ENCODE data around the gene NR6A1. TPM values are rescaled to one million over a fixed set of nuclear protein-coding genes. Genes with fewer than 3 reads are reported as not detected.
A peak's percentile ranks its signal among the peaks of the same experiment; 100 is the strongest.
"Not testable (repeated sequence)": the region's sequence is repeated elsewhere in the genome, so short reads cannot be mapped to it uniquely, and the experiment has no call there.

Gene NR6A1
- total RNA-seq, 1 experiment from 2014 or later: 99.3 TPM

DNA sequence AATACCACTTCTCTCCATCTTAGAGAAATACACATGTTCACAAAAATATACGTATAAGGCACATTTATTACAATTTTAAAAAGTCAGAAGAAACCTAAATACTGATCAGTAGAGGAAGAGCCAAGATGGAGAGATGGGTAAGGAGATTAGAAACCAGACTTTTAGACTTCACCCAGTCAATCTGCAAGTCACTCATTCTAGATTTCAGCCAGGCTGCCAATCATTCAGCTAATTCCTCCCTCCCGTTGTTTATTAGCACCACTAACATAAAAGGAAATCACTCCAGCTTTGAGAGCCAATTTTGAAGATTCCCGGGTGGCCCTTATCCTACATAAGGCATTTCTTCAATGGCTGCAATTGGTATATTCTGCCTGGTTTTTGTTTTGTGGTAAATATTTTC lies 154.2 kb downstream of the NR6A1 start:
- Histone ChIP-seq H3K27me3 (ENCODE audit: insufficient read depth, low read length) (no peaks in the 10 kb centered on the region), H3K4ac (ENCODE audit: low read depth, low read length) (no peak overlapping the region), H3K4me1 (ENCODE audit: insufficient read depth, low read length) (no peaks in the 10 kb centered on the region; the same call in 1 of the 2 replicates), H3K23ac (ENCODE audit: insufficient read length, low read depth, low read length) (no peak overlapping the region), H2AFZ (ENCODE audit: low read length) (no peak overlapping the region), H2BK20ac (ENCODE audit: low read depth, low read length, poor library complexity, severe bottlenecking) (no peak overlapping the region), H3K56ac (ENCODE audit: insufficient read length, low read depth, low read length) (no peak overlapping the region), H2BK120ac (ENCODE audit: low read depth, low read length, poor library complexity, severe bottlenecking) (no peak overlapping the region), H2BK15ac (ENCODE audit: low read depth, low read length) (no peak overlapping the region), H2BK12ac (ENCODE audit: insufficient read length, low read depth, low read length) (no peak overlapping the region), H4K20me1 (ENCODE audit: control insufficient read depth, insufficient read depth, insufficient read length) (no peaks in the 10 kb centered on the region), H3K23me2 (ENCODE audit: insufficient read length, low read depth, low read length, poor library complexity, severe bottlenecking) (no peaks in the 10 kb centered on the region), H2BK5ac (ENCODE audit: insufficient read length, low read length) (no peak overlapping the region), H4K5ac (ENCODE audit: insufficient read length, low read depth, low read length) (no peak overlapping the region), H3K4me2 (ENCODE audit: insufficient read depth, insufficient read length, low read length) (no peak overlapping the region), H4K8ac (replicated peaks; ENCODE audit: insufficient read length, low read depth, low read length) (no peak overlapping the region), H3K14ac (ENCODE audit: insufficient read depth, low read length) (no peak overlapping the region), H3K9ac (ENCODE audit: extremely low read depth, insufficient read length, low read length) (no peak overlapping the region), H2AK5ac (ENCODE audit: insufficient read length, low read length) (no peak overlapping the region), H3K79me1 (ENCODE audit: insufficient read depth, low read depth, low read length, poor library complexity, severe bottlenecking) (no peaks in the 10 kb centered on the region), H3K18ac (ENCODE audit: insufficient read length, low read depth, low read length) (no peak overlapping the region), H4K91ac (ENCODE audit: insufficient read length, low read depth, low read length) (no peak overlapping the region), H3K27ac (ENCODE audit: insufficient read length, low read depth, low read length) (no peak overlapping the region), H3K9me3 (ENCODE audit: control insufficient read depth, low read depth, low read length) (no peaks in the 10 kb centered on the region), H3K79me2 (ENCODE audit: insufficient read depth, low read length) (peaks cover 2% of the 10 kb centered on the region; the same call in 1 of the 2 replicates), H3T11ph (ENCODE audit: low read length) (no peak overlapping the region)
- Mint-ChIP-seq H3K27ac (peak overlapping the region in 2 of 3 experiments; percentile 50 to 95; a peak in 2 of 7 replicates), H3K4me1 (peaks cover 43 to 52% of the 10 kb centered on the region in 2 experiments), H3K4me3 (no peak overlapping the region), H3K27me3 (ENCODE audit: low read depth) (no peaks in the 10 kb centered on the region), H3K36me3 (ENCODE audit: insufficient read depth in 1 of 3, low read depth in 3 of 3) (peaks cover 0 to 2% (median 0%) of the 10 kb centered on the region in 3 experiments; a peak in 1 of 7 replicates), H3K9me3 (no peaks in the 10 kb centered on the region)
- TF ChIP-seq, protein P1, sequence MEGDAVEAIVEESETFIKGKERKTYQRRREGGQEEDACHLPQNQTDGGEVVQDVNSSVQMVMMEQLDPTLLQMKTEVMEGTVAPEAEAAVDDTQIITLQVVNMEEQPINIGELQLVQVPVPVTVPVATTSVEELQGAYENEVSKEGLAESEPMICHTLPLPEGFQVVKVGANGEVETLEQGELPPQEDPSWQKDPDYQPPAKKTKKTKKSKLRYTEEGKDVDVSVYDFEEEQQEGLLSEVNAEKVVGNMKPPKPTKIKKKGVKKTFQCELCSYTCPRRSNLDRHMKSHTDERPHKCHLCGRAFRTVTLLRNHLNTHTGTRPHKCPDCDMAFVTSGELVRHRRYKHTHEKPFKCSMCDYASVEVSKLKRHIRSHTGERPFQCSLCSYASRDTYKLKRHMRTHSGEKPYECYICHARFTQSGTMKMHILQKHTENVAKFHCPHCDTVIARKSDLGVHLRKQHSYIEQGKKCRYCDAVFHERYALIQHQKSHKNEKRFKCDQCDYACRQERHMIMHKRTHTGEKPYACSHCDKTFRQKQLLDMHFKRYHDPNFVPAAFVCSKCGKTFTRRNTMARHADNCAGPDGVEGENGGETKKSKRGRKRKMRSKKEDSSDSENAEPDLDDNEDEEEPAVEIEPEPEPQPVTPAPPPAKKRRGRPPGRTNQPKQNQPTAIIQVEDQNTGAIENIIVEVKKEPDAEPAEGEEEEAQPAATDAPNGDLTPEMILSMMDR (conservative IDR thresholded peaks at IDR 0.05): no peak
- DNase-seq: no peak
- whole genome bisulfite sequencing (ENCODE audit: extremely low coverage, insufficient read length, low lambda C conversion rate): no CpG with 5 or more reads among the region's 3 CpGs

DNA sequence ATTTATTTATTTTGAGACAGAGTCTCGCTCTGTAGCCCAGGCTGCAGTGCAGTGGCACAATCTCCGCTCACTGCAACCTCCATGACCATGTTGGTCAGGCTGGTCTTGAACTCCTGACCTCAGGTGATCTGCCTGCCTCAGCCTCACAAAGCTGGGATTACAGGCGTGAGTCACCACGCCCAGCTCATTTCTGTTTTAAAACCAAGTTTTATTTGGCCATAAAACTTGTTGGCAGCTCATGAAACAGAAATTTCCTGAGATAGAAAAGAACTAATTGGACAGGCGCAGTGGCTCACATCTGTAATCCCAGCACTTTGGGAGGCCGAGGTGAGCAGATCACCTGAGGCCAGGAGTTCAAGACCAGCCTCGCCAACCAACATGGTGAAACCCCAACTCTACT lies 155.3 kb downstream of the NR6A1 start:
- not testable (repeated sequence) for H3K79me1 ChIP-seq (ENCODE audit: insufficient read depth, low read depth, low read length, poor library complexity, severe bottlenecking); H3K36me3 Mint-ChIP-seq (ENCODE audit: insufficient read depth in 1 of 3, low read depth in 3 of 3); H2BK20ac ChIP-seq (ENCODE audit: low read depth, low read length, poor library complexity, severe bottlenecking); H2BK15ac ChIP-seq (ENCODE audit: low read depth, low read length); H4K5ac ChIP-seq (ENCODE audit: insufficient read length, low read depth, low read length); H4K91ac ChIP-seq (ENCODE audit: insufficient read length, low read depth, low read length); H2BK12ac ChIP-seq (ENCODE audit: insufficient read length, low read depth, low read length); H2AFZ ChIP-seq (ENCODE audit: low read length); H2AK5ac ChIP-seq (ENCODE audit: insufficient read length, low read length); H3K9ac ChIP-seq (ENCODE audit: extremely low read depth, insufficient read length, low read length); H3T11ph ChIP-seq (ENCODE audit: low read length); H3K4me3 Mint-ChIP-seq; H2BK5ac ChIP-seq (ENCODE audit: insufficient read length, low read length); H2BK120ac ChIP-seq (ENCODE audit: low read depth, low read length, poor library complexity, severe bottlenecking); H3K9me3 ChIP-seq (ENCODE audit: control insufficient read depth, low read depth, low read length); H3K14ac ChIP-seq (ENCODE audit: insufficient read depth, low read length); H3K4me2 ChIP-seq (ENCODE audit: insufficient read depth, insufficient read length, low read length); H3K4me1 ChIP-seq (ENCODE audit: insufficient read depth, low read length); H3K27me3 ChIP-seq (ENCODE audit: insufficient read depth, low read length); H3K27ac Mint-ChIP-seq; H3K56ac ChIP-seq (ENCODE audit: insufficient read length, low read depth, low read length); H3K79me2 ChIP-seq (ENCODE audit: insufficient read depth, low read length); H3K27ac ChIP-seq (ENCODE audit: insufficient read length, low read depth, low read length); H3K23ac ChIP-seq (ENCODE audit: insufficient read length, low read depth, low read length); H3K27me3 Mint-ChIP-seq (ENCODE audit: low read depth); DNase-seq; H4K20me1 ChIP-seq (ENCODE audit: control insufficient read depth, insufficient read depth, insufficient read length); H4K8ac ChIP-seq (replicated peaks; ENCODE audit: insufficient read length, low read depth, low read length); H3K9me3 Mint-ChIP-seq; H3K4ac ChIP-seq (ENCODE audit: low read depth, low read length); H3K18ac ChIP-seq (ENCODE audit: insufficient read length, low read depth, low read length); H3K23me2 ChIP-seq (ENCODE audit: insufficient read length, low read depth, low read length, poor library complexity, severe bottlenecking)
- WGBS (ENCODE audit: extremely low coverage, insufficient read length, low lambda C conversion rate): no CpG with 5 or more reads among the region's 7 CpGs
- peaks cover 40 to 50% of the 10 kb centered on the region in 2 experiments for H3K4me1 Mint-ChIP-seq

Data from H9 (cell line).